Endothelial cell of umbilical vein (primary cell): ENCODE data around the gene EIF2S2. TPM values are rescaled to one million over a fixed set of nuclear protein-coding genes. Genes with fewer than 3 reads are reported as not detected.

Experiments used
- BruUV-seq: library from RNA; stranded (reverse); fragments of 400-500 nt; replicated peaks from 2 replicates; lab custom pipeline; 2021; lab: Mats Ljungman, UMichigan
- CTCF ChIA-PET: fragments of 300-600, 350-600 bp; sonication (Branson Sonifier 250); formaldehyde crosslinking; loops from one replicate; lab custom pipeline; 2021; ENCODE audit warnings: antibody characterized with exemption, inconsistent platforms; lab: Charles Lee
- POLR2A ChIA-PET: fragments of 300-600, 350-600 bp; sonication (Branson Sonifier 250); formaldehyde crosslinking; loops from one replicate; lab custom pipeline; 2021; ENCODE audit warnings: antibody characterized with exemption, inconsistent platforms; lab: Charles Lee
- DNase-seq: peaks from one replicate; pipeline ENCODE4 v3.0.0-alpha.2; 2011; ENCODE audit warnings: low read depth, low spot score
- FAIRE-seq: peaks from 2 replicates; lab custom pipeline; 2011; peaks lifted over from hg19 to GRCh38; lab: Jason Lieb, UNC
- H2AFZ ChIP-seq: 2 replicates; pipeline ENCODE4 v1.6.0; 2012; ENCODE audit warnings: low read depth, low read length, control low read depth, inconsistent platforms
- H3K27ac ChIP-seq: 2 replicates; pipeline ENCODE4 v1.5.1; 2011; ENCODE audit warnings: low read depth, mild to moderate bottlenecking, control low read depth, low read length, moderate library complexity; ENCODE audit not compliant: insufficient read depth
- H3K27me3 ChIP-seq, 2 experiments: 2 replicates each; pipeline versions ENCODE4 v1.6.0 to v1.6.1; 2011; ENCODE audit warnings: low read length in 2 of 2, mixed read lengths in 1 of 2; ENCODE audit not compliant: control insufficient read depth in 2 of 2, insufficient read depth in 2 of 2
- H3K36me3 ChIP-seq, 2 experiments: 2 replicates in 1 of 2; 3 replicates in 1 of 2; pipeline ENCODE4 v1.5.1; 2011; ENCODE audit warnings: low read length in 2 of 2, mild to moderate bottlenecking in 1 of 2, moderate library complexity in 1 of 2; ENCODE audit not compliant: control insufficient read depth in 2 of 2, insufficient read depth in 2 of 2; ENCODE audit errors: extremely low read depth in 1 of 2
- H3K4me1 ChIP-seq: 3 replicates; pipeline ENCODE4 v1.5.1; 2011; ENCODE audit warnings: mild to moderate bottlenecking, low read length; ENCODE audit not compliant: control insufficient read depth, insufficient read depth; ENCODE audit errors: extremely low read depth
- H3K4me2 ChIP-seq: 2 replicates; pipeline ENCODE4 v1.6.1; 2011; ENCODE audit warnings: low read length, control low read depth, mixed read lengths; ENCODE audit not compliant: insufficient read depth
- H3K4me3 ChIP-seq, 3 experiments: fragments of 200-600 bp in 1 of 3; sonication (generic), shearing (Covaris generic) in 1 of 3; replicated peaks in 1 of 3; 2 replicates each; pipeline ENCODE4 v1.5.1; 2011 to 2016; ENCODE audit warnings: control low read depth in 3 of 3, low read length in 3 of 3, mild to moderate bottlenecking in 2 of 3, inconsistent platforms in 1 of 3, low read depth in 1 of 3, moderate library complexity in 1 of 3; ENCODE audit not compliant: insufficient read depth in 1 of 3
- H3K79me2 ChIP-seq: 2 replicates; pipeline ENCODE4 v1.6.0; 2012; ENCODE audit warnings: low read length, inconsistent platforms; ENCODE audit not compliant: control insufficient read depth, insufficient read depth
- H3K9ac ChIP-seq: replicated peaks from 2 replicates; pipeline ENCODE3; 2011; ENCODE audit warnings: low read length, control low read depth; ENCODE audit not compliant: insufficient read depth; ENCODE audit errors: extremely low read depth
- H3K9me1 ChIP-seq: replicated peaks from 3 replicates; pipeline ENCODE4 v1.6.0; 2011; ENCODE audit warnings: mild to moderate bottlenecking, low read length; ENCODE audit not compliant: control insufficient read depth, insufficient read depth; ENCODE audit errors: extremely low read depth
- H3K9me3 ChIP-seq: replicated peaks from 2 replicates; pipeline ENCODE4 v1.5.1; 2012; ENCODE audit warnings: low read length, inconsistent platforms; ENCODE audit not compliant: control insufficient read depth, insufficient read depth
- H4K20me1 ChIP-seq: replicated peaks from 2 replicates; pipeline ENCODE3; 2011; ENCODE audit warnings: mild to moderate bottlenecking, low read length; ENCODE audit not compliant: control insufficient read depth, insufficient read depth; ENCODE audit errors: extremely low read depth
- EZH2 ChIP-seq: IDR thresholded peaks from 2 replicates; pipeline ENCODE4 v1.6.1; 2012; ENCODE audit warnings: borderline replicate concordance, low read depth, mild to moderate bottlenecking, moderate library complexity, low read length, inconsistent platforms; ENCODE audit not compliant: severe bottlenecking
- FOS ChIP-seq: IDR thresholded peaks from 2 replicates; pipeline ENCODE4 v1.6.1; 2011; ENCODE audit warnings: mild to moderate bottlenecking, low read length, moderate library complexity, borderline replicate concordance; ENCODE audit not compliant: insufficient read depth
- GATA2 ChIP-seq: IDR thresholded peaks from 2 replicates; pipeline ENCODE4 v1.7.0; 2011; ENCODE audit warnings: low read depth, mild to moderate bottlenecking, moderate library complexity, mixed read lengths, low read length; ENCODE audit not compliant: insufficient read length, insufficient read depth
- JUN ChIP-seq: IDR thresholded peaks from 2 replicates; pipeline ENCODE4 v1.6.1; 2011; ENCODE audit warnings: borderline replicate concordance, low read depth; ENCODE audit not compliant: insufficient read length, insufficient read depth
- MYC ChIP-seq: IDR thresholded peaks from one replicate; pipeline ENCODE4 v1.6.1; 2011; ENCODE audit warnings: mild to moderate bottlenecking, low read depth, low read length
- POLR2A ChIP-seq: IDR thresholded peaks from 2 replicates; pipeline ENCODE4 v1.6.1; 2012; ENCODE audit warnings: low read depth, mild to moderate bottlenecking, control low read depth, low read length
- POLR2AphosphoS5 ChIP-seq: IDR thresholded peaks from 2 replicates; pipeline ENCODE4 v1.6.1; 2012; ENCODE audit warnings: low read depth, mild to moderate bottlenecking, control low read depth, low read length, moderate library complexity; ENCODE audit not compliant: insufficient read depth
- dilution Hi-C: fragments of 300-500 bp; cut with MboI; formaldehyde crosslinking; loops from one replicate; pipeline ENCODE4 v1.15.0; 2019; ENCODE audit warnings: low sequenced_read_pairs; ENCODE audit not compliant: extremely low pct_ligation_motif_present
- intact Hi-C: fragments of 100-400 bp; cut with micrococcal nuclease; formaldehyde crosslinking; loops from one replicate; pipeline ENCODE4 v1.10.0; 2022
- polyA plus RNA-seq, 4 experiments: library from polyadenylated mRNA; depleted of rRNA in 3 of 4; stranded (reverse) in 3 of 4; unstranded in 1 of 4; fragments of >200 nt; gene quantifications; 2 replicates each; pipeline versions ENCODE4 v1.2.1 to v1.2.3, GENCODE V29; 2011 to 2012; ENCODE audit warnings: missing spikeins in 1 of 4
- total RNA-seq: library from RNA; stranded (reverse); gene quantifications from 2 replicates; pipeline ENCODE4 v1.2.3, GENCODE V29; 2021
- TF ChIP-seq, protein P1 (sequence below): IDR thresholded peaks from 2 replicates; pipeline ENCODE4 v1.6.1; 2011; ENCODE audit not compliant: insufficient read depth, insufficient read length
- TF ChIP-seq, protein P2 (sequence below), 2 donors: IDR thresholded peaks; 1 replicate in 1 of 2; 2 replicates in 1 of 2; pipeline ENCODE4 v1.5.1; 2011; ENCODE audit warnings: low read length in 2 of 2, mild to moderate bottlenecking in 2 of 2, moderate library complexity in 2 of 2, control low read depth in 1 of 2, inconsistent platforms in 1 of 2, low read depth in 1 of 2; ENCODE audit not compliant: insufficient read depth in 1 of 2; ENCODE audit errors: extremely low read depth in 1 of 2

EIF2S2 gene
- total and polyA plus RNA-seq, 2 donors (not counting 3 experiments of a cell fraction or from before 2014, with no cell fraction given) = 38.8 to 99.3 TPM

DNA sequence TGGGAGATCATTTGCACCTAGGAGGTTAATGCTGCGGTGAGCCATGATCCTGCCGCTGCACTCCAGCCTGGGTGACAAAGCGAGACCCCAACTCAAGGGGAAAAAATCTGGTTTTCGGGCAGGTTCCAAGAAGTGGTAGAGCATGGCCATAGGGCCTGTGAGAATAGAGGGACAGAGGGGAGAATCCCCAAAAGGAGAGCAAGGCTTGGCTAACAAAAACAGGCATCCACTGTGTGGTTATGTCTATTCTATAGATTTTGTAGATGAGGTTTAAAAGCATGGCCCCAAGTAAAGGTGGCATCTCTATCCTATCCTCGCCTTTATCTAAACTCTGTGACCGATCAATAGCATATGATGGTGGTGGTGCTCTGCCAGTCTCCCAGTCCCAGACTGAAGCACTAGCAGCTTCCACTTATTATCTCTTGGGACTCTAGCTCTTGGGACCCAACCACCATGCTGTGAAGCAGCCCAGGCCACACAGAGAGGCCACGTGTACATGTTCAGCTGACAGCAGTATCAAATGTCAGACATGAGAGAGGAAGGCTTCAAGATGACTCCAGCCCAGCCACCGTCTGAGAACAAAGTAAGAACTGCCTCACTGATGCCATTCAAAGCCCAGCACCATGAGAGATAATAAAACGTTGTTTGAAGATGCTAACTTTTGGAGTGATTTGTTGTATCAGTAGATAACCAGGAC, 27.7 kb downstream of the EIF2S2 start:
- H3K4me2 ChIP-seq = no peak overlapping the region

More for the DNA sequence above, 27.7 kb downstream of the EIF2S2 start:
- intact Hi-C loops (no loop called here), dilution Hi-C loops (no loop called here)
- H3K9me1 ChIP-seq = no peaks in the 10 kb centered on the region
- DNase-seq (no peak), FAIRE-seq (no peak)
- H3K9me3 ChIP-seq = no peaks in the 10 kb centered on the region
- H3K4me1 ChIP-seq = no peaks in the 10 kb centered on the region
- ChIA-PET CTCF (no interaction called here), POLR2A (no interaction called here)
- H3K9ac ChIP-seq = no peak overlapping the region
- no peak overlapping the region for H3K27ac ChIP-seq
- no peaks in the 10 kb centered on the region for H3K27me3 ChIP-seq
- no peaks in the 10 kb centered on the region for H4K20me1 ChIP-seq
- peaks cover 21 to 25% of the 10 kb centered on the region in 2 experiments for H3K36me3 ChIP-seq
- BruUV-seq = no TSS peak
- H3K79me2 ChIP-seq = no peaks in the 10 kb centered on the region
- no peak overlapping the region for H3K4me3 ChIP-seq
- no peak for TF ChIP-seq MYC
- no peak for TF ChIP-seq FOS
- TF ChIP-seq, protein P1, sequence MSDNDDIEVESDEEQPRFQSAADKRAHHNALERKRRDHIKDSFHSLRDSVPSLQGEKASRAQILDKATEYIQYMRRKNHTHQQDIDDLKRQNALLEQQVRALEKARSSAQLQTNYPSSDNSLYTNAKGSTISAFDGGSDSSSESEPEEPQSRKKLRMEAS = no peak
- no peak for TF ChIP-seq POLR2AphosphoS5
- TF ChIP-seq, protein P2, sequence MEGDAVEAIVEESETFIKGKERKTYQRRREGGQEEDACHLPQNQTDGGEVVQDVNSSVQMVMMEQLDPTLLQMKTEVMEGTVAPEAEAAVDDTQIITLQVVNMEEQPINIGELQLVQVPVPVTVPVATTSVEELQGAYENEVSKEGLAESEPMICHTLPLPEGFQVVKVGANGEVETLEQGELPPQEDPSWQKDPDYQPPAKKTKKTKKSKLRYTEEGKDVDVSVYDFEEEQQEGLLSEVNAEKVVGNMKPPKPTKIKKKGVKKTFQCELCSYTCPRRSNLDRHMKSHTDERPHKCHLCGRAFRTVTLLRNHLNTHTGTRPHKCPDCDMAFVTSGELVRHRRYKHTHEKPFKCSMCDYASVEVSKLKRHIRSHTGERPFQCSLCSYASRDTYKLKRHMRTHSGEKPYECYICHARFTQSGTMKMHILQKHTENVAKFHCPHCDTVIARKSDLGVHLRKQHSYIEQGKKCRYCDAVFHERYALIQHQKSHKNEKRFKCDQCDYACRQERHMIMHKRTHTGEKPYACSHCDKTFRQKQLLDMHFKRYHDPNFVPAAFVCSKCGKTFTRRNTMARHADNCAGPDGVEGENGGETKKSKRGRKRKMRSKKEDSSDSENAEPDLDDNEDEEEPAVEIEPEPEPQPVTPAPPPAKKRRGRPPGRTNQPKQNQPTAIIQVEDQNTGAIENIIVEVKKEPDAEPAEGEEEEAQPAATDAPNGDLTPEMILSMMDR (IDR thresholded peaks at IDR 0.05; ENCODE audit: extremely low read depth in 1 of 2, insufficient read depth in 1 of 2, low read depth in 1 of 2, low read length in 2 of 2) = no peak
- no peak for TF ChIP-seq GATA2
- no peak for TF ChIP-seq JUN
- TF ChIP-seq POLR2A = no peak
- TF ChIP-seq EZH2 = no peak
- H2AFZ ChIP-seq = no peak overlapping the region
